Measurements from ENCODE around the gene HOXB5.

The HOXB5 gene

GRCh38 chr17:48563867-48564187, 29.8 kb downstream of the HOXB5 start:
- DNase-seq: no peak

- DNase-seq: no peak
Measured at GRCh38 chr17:48563385-48563838, 30.2 kb downstream of the HOXB5 start.

- no peak for DNase-seq
Measured at GRCh38 chr17:48562934-48563333, 30.6 kb downstream of the HOXB5 start.

GRCh38 chr17:48561884-48562810, 31.4 kb downstream of the HOXB5 start:
- DNase-seq: no peak

- no peak for DNase-seq
Measured at GRCh38 chr17:48559840-48560817, 33.5 kb downstream of the HOXB5 start.

GRCh38 chr17:48559122-48559839, 34.3 kb downstream of the HOXB5 start:
- DNase-seq: no peak

GRCh38 chr17:48558831-48559121, 34.8 kb downstream of the HOXB5 start:
- no peak for DNase-seq

- no peak for DNase-seq
Measured at GRCh38 chr17:48558057-48558830, 35.3 kb downstream of the HOXB5 start.

- DNase-seq: no peak
Measured at GRCh38 chr17:48556576-48557401, 36.8 kb downstream of the HOXB5 start.

GRCh38 chr17:48556229-48556575, 37.4 kb downstream of the HOXB5 start:
- DNase-seq: no peak

GRCh38 chr17:48555258-48556228, 38.0 kb downstream of the HOXB5 start:
- no peak for DNase-seq

- no peak for DNase-seq
Measured at GRCh38 chr17:48554412-48555257, 38.9 kb downstream of the HOXB5 start.

GRCh38 chr17:48553826-48554225, 39.8 kb downstream of the HOXB5 start:
- DNase-seq: no peak

GRCh38 chr17:48553190-48553547, 40.4 kb downstream of the HOXB5 start:
- DNase-seq: no peak

- no peak for DNase-seq
Measured at GRCh38 chr17:48552466-48553189, 41.0 kb downstream of the HOXB5 start.

GRCh38 chr17:48551596-48552465, 41.7 kb downstream of the HOXB5 start:
- no peak for DNase-seq
